Brain microvascular endothelial cell (primary cell): Measurements from ENCODE around the gene GABRG2.
"Not testable (repeated sequence)": the region's sequence is repeated elsewhere in the genome, so short reads cannot be mapped to it uniquely, and the experiment has no call there.

Source experiments
- DNase-seq: peaks from one replicate; pipeline ENCODE4 v3.0.0-alpha.2; 2020
- H3K27ac ChIP-seq: fragments of 250-450 bp; sonication (Bioruptor Pico); 2 replicates; pipeline ENCODE4 v1.5.1; 2020; ENCODE audit warnings: mild to moderate bottlenecking, moderate library complexity
- H3K27me3 ChIP-seq: fragments of 250-450 bp; sonication (Bioruptor Pico); replicated peaks from 2 replicates; pipeline ENCODE4 v1.5.1; 2020; ENCODE audit warnings: mild to moderate bottlenecking
- H3K36me3 ChIP-seq: fragments of 250-450 bp; sonication (Bioruptor Pico); replicated peaks from 2 replicates; pipeline ENCODE4 v1.5.1; 2020; ENCODE audit warnings: mild to moderate bottlenecking
- H3K4me3 ChIP-seq: 2 replicates; pipeline ENCODE4 v1.5.1; 2011; ENCODE audit warnings: low read depth, mild to moderate bottlenecking, control low read depth, low read length, moderate library complexity
- CTCF ChIP-seq: IDR thresholded peaks from 2 replicates; pipeline ENCODE4 v1.5.1; 2011; ENCODE audit warnings: low read depth, mild to moderate bottlenecking, moderate library complexity, low read length, control low read depth, inconsistent platforms; ENCODE audit errors: missing control alignments
- in situ Hi-C: cut with HindIII; loops from 2 replicates; pipeline ENCODE4 v1.10.0; 2017; ENCODE audit warnings: low sequenced_read_pairs, low pct_ligation_motif_present

Gene GABRG2

GRCh38 chr5:162067655-162068411 lies at the start of gene GABRG2:
Gene GABRG2, plus strand, starts transcription at chr5:162067773. Its CDS starts 227 bp downstream, at chr5:162068000.
- no peak for TF ChIP-seq CTCF
- Histone ChIP-seq H3K36me3 (no peaks in the 10 kb centered on the region), H3K27ac (no peak within 1 kb of the TSS), H3K4me3 (no peak within 1 kb of the TSS), H3K27me3 (no peaks in the 10 kb centered on the region)
- in situ Hi-C loops: no loop called here
- DNase-seq: no peak

- H3K4me3 ChIP-seq: no peak overlapping the region
- DNase-seq: no peak
- TF ChIP-seq CTCF: no peak
- H3K27ac ChIP-seq: no peak overlapping the region
- in situ Hi-C loops: no loop called here
- H3K27me3 ChIP-seq: no peaks in the 10 kb centered on the region
- H3K36me3 ChIP-seq: no peaks in the 10 kb centered on the region
Measured at GRCh38 chr5:162025312-162025711, 42.3 kb upstream of the GABRG2 start.

- no peak overlapping the region for H3K27ac ChIP-seq
- H3K4me3 ChIP-seq: no peak overlapping the region
- TF ChIP-seq CTCF: no peak
- in situ Hi-C loops: no loop called here
- no peak for DNase-seq
- H3K36me3 ChIP-seq: no peaks in the 10 kb centered on the region
- no peaks in the 10 kb centered on the region for H3K27me3 ChIP-seq
Measured at GRCh38 chr5:162026803-162027202, 40.8 kb upstream of the GABRG2 start.

GRCh38 chr5:162037431-162037830 lies 30.1 kb upstream of the GABRG2 start:
- no peaks in the 10 kb centered on the region for H3K27me3 ChIP-seq
- no peak overlapping the region for H3K4me3 ChIP-seq
- TF ChIP-seq CTCF: no peak
- H3K27ac ChIP-seq: no peak overlapping the region
- H3K36me3 ChIP-seq: no peaks in the 10 kb centered on the region
- DNase-seq: no peak
- in situ Hi-C loops: no loop called here

GRCh38 chr5:162047279-162047678 lies 20.3 kb upstream of the GABRG2 start:
- Histone ChIP-seq H3K36me3 (no peaks in the 10 kb centered on the region), H3K27me3 (no peaks in the 10 kb centered on the region), H3K4me3 (no peak overlapping the region), H3K27ac (no peak overlapping the region)
- TF ChIP-seq CTCF: no peak
- in situ Hi-C loops: no loop called here
- DNase-seq: no peak

- Histone ChIP-seq H3K27ac (no peak overlapping the region), H3K27me3 (no peaks in the 10 kb centered on the region), H3K4me3 (no peak overlapping the region), H3K36me3 (no peaks in the 10 kb centered on the region)
- no peak for DNase-seq
- no peak for TF ChIP-seq CTCF
- in situ Hi-C loops: no loop called here
Measured at GRCh38 chr5:162052676-162053075, 14.9 kb upstream of the GABRG2 start.

GRCh38 chr5:162055095-162055494 lies 12.5 kb upstream of the GABRG2 start:
- H3K27me3 ChIP-seq, DNase-seq, H3K36me3 ChIP-seq, in situ Hi-C loops, H3K4me3 ChIP-seq, H3K27ac ChIP-seq: not testable (repeated sequence)
